ENCODE data around the gene ZBTB18. TPM values are rescaled to one million over a fixed set of nuclear protein-coding genes. Genes with fewer than 3 reads are reported as not detected.

ZBTB18 gene
- total RNA-seq, 1 experiment from 2014 or later, result 11.7 TPM

DNA sequence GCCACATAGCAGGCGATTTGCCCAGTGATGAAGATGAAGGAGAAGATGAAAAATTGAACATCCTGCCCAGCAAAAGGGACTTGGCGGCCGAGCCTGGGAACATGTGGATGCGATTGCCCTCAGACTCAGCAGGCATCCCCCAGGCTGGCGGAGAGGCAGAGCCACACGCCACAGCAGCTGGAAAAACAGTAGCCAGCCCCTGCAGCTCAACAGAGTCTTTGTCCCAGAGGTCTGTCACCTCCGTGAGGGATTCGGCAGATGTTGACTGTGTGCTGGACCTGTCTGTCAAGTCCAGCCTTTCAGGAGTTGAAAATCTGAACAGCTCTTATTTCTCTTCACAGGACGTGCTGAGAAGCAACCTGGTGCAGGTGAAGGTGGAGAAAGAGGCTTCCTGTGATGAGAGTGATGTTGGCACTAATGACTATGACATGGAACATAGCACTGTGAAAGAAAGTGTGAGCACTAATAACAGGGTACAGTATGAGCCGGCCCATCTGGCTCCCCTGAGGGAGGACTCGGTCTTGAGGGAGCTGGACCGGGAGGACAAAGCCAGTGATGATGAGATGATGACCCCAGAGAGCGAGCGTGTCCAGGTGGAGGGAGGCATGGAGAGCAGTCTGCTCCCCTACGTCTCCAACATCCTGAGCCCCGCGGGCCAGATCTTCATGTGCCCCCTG, 3.3 kb downstream of the ZBTB18 start:
- in situ Hi-C loops (cut with HindIII; ENCODE audit: low pct_unique_long_range_greater_than_20kb, low sequenced_read_pairs), result no loop called here
- no peak for DNase-seq (ENCODE audit: low read depth)

- no peak for DNase-seq (ENCODE audit: low read depth)
- in situ Hi-C loops (cut with HindIII; ENCODE audit: low pct_unique_long_range_greater_than_20kb, low sequenced_read_pairs), result no loop called here
These were observed 3.8 kb downstream of the ZBTB18 start for GRCh38 chr1:244054924-244055263.

DNA sequence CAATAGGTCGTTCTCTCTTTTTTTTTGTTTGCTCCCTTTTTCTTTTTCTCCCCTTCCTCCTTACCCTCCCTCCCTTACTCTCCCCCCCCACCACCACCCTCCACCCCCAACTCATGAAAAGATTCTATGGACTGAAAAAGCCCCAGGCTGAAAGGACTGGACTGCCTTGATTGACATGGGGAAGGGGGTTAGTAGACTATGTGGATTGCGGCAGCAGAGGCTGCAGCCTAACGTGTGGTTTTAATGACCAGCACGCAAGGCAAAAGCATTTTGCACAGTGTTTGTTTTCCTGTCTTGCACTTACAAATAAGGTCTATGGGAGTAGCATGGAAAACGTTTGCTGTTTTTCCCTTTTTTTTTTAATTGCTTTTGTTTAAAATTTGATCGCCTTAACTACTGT, 5.5 kb downstream of the ZBTB18 start:
- no peak for DNase-seq (ENCODE audit: low read depth)
- in situ Hi-C loops (cut with HindIII; ENCODE audit: low pct_unique_long_range_greater_than_20kb, low sequenced_read_pairs), result no loop called here

GRCh38 chr1:244057474-244058385, 6.6 kb downstream of the ZBTB18 start:
- DNase-seq (ENCODE audit: low read depth), result no peak
- in situ Hi-C loops (cut with HindIII; ENCODE audit: low pct_unique_long_range_greater_than_20kb, low sequenced_read_pairs), result no loop called here

GRCh38 chr1:244060117-244060516, 9.0 kb downstream of the ZBTB18 start:
- DNase-seq (ENCODE audit: low read depth), result no peak
- in situ Hi-C loops (cut with HindIII; ENCODE audit: low pct_unique_long_range_greater_than_20kb, low sequenced_read_pairs), result no loop called here

DNA sequence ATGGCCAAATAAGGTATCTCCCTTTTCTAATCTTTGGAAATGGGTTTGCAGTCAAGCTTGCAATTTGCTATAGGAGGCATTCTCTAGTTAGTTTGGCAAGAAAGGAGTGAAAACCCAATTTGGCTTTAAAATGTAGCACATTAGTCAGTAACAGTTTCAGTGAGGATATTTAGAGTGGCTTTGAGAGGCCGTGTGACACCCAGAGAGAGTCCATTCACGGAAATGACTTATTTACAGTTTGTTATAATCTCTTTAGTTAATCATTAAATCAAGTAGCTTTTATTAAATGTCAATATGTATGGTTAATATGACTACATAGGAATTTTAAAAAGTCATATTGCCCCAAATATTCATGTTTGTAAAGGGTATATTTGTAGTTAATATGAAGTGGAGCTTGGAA, 9.6 kb downstream of the ZBTB18 start:
- no peak for DNase-seq (ENCODE audit: low read depth)
- in situ Hi-C loops (cut with HindIII; ENCODE audit: low pct_unique_long_range_greater_than_20kb, low sequenced_read_pairs), result no loop called here

- in situ Hi-C loops (cut with HindIII; ENCODE audit: low pct_unique_long_range_greater_than_20kb, low sequenced_read_pairs), result no loop called here
- no peak for DNase-seq (ENCODE audit: low read depth)
These were observed 11.2 kb downstream of the ZBTB18 start for GRCh38 chr1:244062156-244062725.

GRCh38 chr1:244063498-244063897, 12.4 kb downstream of the ZBTB18 start:
- no peak for DNase-seq (ENCODE audit: low read depth)
- in situ Hi-C loops (cut with HindIII; ENCODE audit: low pct_unique_long_range_greater_than_20kb, low sequenced_read_pairs), result no loop called here

DNA sequence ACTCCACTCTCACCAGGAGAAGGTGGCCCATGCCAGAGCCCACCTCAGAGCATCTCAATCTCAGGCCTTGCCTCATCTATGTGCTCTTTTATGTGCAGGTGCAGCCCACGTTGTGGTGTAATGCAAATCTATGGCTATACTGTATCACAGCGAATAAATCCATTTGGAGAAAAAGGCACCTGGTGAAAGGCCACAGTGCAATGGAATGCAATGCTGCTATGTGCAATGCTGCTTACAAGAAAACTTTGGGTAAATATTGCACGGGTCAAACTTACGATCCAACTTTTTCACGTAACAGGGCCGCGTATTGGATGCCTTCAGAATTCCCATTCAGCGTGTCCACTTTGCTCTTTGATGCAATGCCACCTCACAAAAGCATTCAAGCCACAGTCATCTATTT, 13.5 kb downstream of the ZBTB18 start:
- in situ Hi-C loops (cut with HindIII; ENCODE audit: low pct_unique_long_range_greater_than_20kb, low sequenced_read_pairs), result no loop called here
- no peak for DNase-seq (ENCODE audit: low read depth)

- in situ Hi-C loops (cut with HindIII; ENCODE audit: low pct_unique_long_range_greater_than_20kb, low sequenced_read_pairs), result no loop called here
- peak; percentile 58 for DNase-seq (ENCODE audit: low read depth)
These were observed 14.1 kb downstream of the ZBTB18 start for GRCh38 chr1:244065063-244065793.

- in situ Hi-C loops (cut with HindIII; ENCODE audit: low pct_unique_long_range_greater_than_20kb, low sequenced_read_pairs), result no loop called here
- no peak for DNase-seq (ENCODE audit: low read depth)
These were observed 14.9 kb downstream of the ZBTB18 start for GRCh38 chr1:244065960-244066388.

- in situ Hi-C loops (cut with HindIII; ENCODE audit: low pct_unique_long_range_greater_than_20kb, low sequenced_read_pairs), result no loop called here
- DNase-seq (ENCODE audit: low read depth), result no peak
These were observed 16.1 kb downstream of the ZBTB18 start for GRCh38 chr1:244066954-244067716.

- in situ Hi-C loops (cut with HindIII; ENCODE audit: low pct_unique_long_range_greater_than_20kb, low sequenced_read_pairs), result no loop called here
- peak; percentile 87 for DNase-seq (ENCODE audit: low read depth)
These were observed 16.8 kb downstream of the ZBTB18 start for GRCh38 chr1:244067893-244068292.

DNA sequence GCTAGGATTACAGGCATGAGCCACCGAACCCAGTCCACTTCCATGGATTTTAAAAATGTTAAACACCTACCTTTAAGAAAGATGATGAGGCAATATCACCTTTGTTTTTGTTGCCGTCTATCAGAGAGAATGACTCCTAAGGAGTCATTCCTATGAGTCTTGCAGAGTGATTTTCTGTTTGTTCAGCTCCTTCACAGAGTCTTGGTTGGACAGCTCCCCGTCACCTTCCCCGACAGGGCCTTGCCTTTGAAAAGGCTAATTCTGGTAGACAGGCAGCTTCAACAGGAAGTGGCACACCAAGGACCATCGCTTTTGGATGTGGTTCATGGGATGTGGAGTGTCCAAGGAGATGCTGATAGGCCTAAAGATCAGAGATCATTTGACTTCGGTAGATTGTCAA, 17.5 kb downstream of the ZBTB18 start:
- peak; percentile 67 for DNase-seq (ENCODE audit: low read depth)
- in situ Hi-C loops (cut with HindIII; ENCODE audit: low pct_unique_long_range_greater_than_20kb, low sequenced_read_pairs), result no loop called here

GRCh38 chr1:244069326-244069898, 18.3 kb downstream of the ZBTB18 start:
- no peak for DNase-seq (ENCODE audit: low read depth)
- in situ Hi-C loops (cut with HindIII; ENCODE audit: low pct_unique_long_range_greater_than_20kb, low sequenced_read_pairs), result no loop called here

DNA sequence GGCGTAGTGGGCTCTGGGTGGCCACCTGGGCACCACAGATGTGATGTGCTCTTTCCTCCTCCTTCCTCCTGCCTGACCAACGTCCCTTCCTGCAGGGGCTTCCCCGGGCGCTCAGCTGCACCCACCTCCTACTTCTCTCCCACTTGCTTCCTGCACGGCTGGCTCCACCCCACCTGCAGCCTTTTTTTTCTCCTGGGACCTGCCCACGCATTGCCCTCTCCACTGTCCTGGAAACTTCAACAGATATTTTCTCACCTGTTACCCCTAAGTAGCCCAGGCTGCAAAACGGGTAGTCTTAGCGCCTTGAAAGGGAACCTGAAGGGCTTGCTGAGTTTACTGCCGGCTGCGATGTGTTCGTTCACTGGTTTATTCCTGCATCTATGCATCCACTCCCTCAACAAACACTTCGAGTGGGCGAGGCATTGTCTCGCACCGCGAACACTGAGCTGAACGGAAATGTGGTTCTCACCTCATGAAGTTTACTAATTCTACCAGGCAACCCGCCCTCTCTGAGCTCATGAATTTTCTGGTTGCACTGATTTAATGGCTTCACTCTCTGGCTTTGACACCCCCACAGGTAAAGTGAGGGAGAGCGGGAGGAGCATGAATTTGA, 23.6 kb downstream of the ZBTB18 start:
- in situ Hi-C loops (cut with HindIII; ENCODE audit: low pct_unique_long_range_greater_than_20kb, low sequenced_read_pairs), result no loop called here

GRCh38 chr1:244075247-244075722, 24.2 kb downstream of the ZBTB18 start:
- no peak for DNase-seq (ENCODE audit: low read depth)
- in situ Hi-C loops (cut with HindIII; ENCODE audit: low pct_unique_long_range_greater_than_20kb, low sequenced_read_pairs), result no loop called here

More for the DNA sequence above, 23.6 kb downstream of the ZBTB18 start:
- no peak for DNase-seq (ENCODE audit: low read depth)
